Measurements from ENCODE around the gene ZNF813.
A peak's percentile ranks its signal among the peaks of the same experiment; 100 is the strongest.
"Not testable (repeated sequence)": the region's sequence is repeated elsewhere in the genome, so short reads cannot be mapped to it uniquely, and the experiment has no call there.

ZNF813 gene

GRCh38 chr19:53466726-53467484, 628 bp upstream of the ZNF813 start:
- H3K4me1 ChIP-seq (ENCODE audit: insufficient read depth, insufficient read length), result no peaks in the 10 kb centered on the region
- no peaks in the 10 kb centered on the region for H3K27me3 ChIP-seq (ENCODE audit: insufficient read depth, insufficient read length)
- H3K9me3 ChIP-seq (ENCODE audit: insufficient read depth, low read length), result no peaks in the 10 kb centered on the region
- H3K36me3 ChIP-seq (ENCODE audit: insufficient read depth, insufficient read length, low read length), result no peaks in the 10 kb centered on the region
- DNase-seq (ENCODE audit: low read depth, low spot score), result no peak
- H3K4me3 ChIP-seq (ENCODE audit: insufficient read length, low read depth), result peak overlapping the region; percentile 45
- TF ChIP-seq SUZ12 (IDR thresholded peaks at IDR 0.05; ENCODE audit: extremely low read depth, insufficient read depth, insufficient read length) (no peak), YY1 (IDR thresholded peaks at IDR 0.05; ENCODE audit: insufficient read depth, insufficient read length) (no peak), ZNF274 (IDR thresholded peaks at IDR 0.05; ENCODE audit: low read depth, low read length) (no peak)
- peak overlapping the region; percentile 10 for H3K9ac ChIP-seq (ENCODE audit: insufficient read length, low read depth)

DNA sequence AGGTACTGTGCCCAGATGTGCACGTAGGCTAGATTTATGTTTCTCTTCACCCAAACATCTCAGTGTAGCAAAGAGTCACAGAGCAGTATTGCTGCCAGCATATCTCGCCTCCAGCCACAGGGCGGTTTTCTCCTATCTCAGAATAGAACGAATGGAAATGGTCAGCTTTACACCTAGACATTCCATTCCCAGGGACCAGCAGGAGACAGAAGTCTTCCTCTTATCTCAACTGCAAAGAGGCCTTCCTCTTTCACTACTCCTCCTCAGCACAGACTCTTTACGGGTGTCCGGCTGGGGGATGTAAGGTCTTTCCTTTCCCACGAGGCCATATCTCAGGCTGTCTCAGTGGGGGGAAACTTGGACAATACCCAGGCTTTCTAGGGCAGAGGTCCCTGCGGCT, 1.1 kb downstream of the ZNF813 start:
- H3K9ac ChIP-seq (ENCODE audit: insufficient read length, low read depth); H3K27me3 ChIP-seq (ENCODE audit: insufficient read depth, insufficient read length); DNase-seq (ENCODE audit: low read depth, low spot score); H3K9me3 ChIP-seq (ENCODE audit: insufficient read depth, low read length); H3K4me1 ChIP-seq (ENCODE audit: insufficient read depth, insufficient read length); H3K36me3 ChIP-seq (ENCODE audit: insufficient read depth, insufficient read length, low read length): not testable (repeated sequence)
- H3K4me3 ChIP-seq (ENCODE audit: insufficient read length, low read depth), result peak overlapping the region; percentile 34

- Histone ChIP-seq H3K27me3 (ENCODE audit: insufficient read depth, insufficient read length) (no peaks in the 10 kb centered on the region), H3K9me3 (ENCODE audit: insufficient read depth, low read length) (no peaks in the 10 kb centered on the region)
- TF ChIP-seq YY1 (IDR thresholded peaks at IDR 0.05; ENCODE audit: insufficient read depth, insufficient read length), result no peak
- TF ChIP-seq SUZ12 (IDR thresholded peaks at IDR 0.05; ENCODE audit: extremely low read depth, insufficient read depth, insufficient read length), result no peak
- TF ChIP-seq ZNF274 (IDR thresholded peaks at IDR 0.05; ENCODE audit: low read depth, low read length), result no peak
Observed at GRCh38 chr19:53471916-53472315, 4.4 kb downstream of the ZNF813 start.

GRCh38 chr19:53474832-53475231, 7.3 kb downstream of the ZNF813 start:
- Histone ChIP-seq H3K36me3 (ENCODE audit: insufficient read depth, insufficient read length, low read length) (peaks cover 14% of the 10 kb centered on the region), H3K9me3 (ENCODE audit: insufficient read depth, low read length) (peaks cover 11% of the 10 kb centered on the region; the same call in 1 of the 2 replicates)
- H3K4me3 ChIP-seq (ENCODE audit: insufficient read length, low read depth); H3K27me3 ChIP-seq (ENCODE audit: insufficient read depth, insufficient read length); DNase-seq (ENCODE audit: low read depth, low spot score); H3K4me1 ChIP-seq (ENCODE audit: insufficient read depth, insufficient read length); H3K9ac ChIP-seq (ENCODE audit: insufficient read length, low read depth): not testable (repeated sequence)

More at GRCh38 chr19:53471916-53472315, 4.4 kb downstream of the ZNF813 start:
- Histone ChIP-seq H3K36me3 (ENCODE audit: insufficient read depth, insufficient read length, low read length) (no peaks in the 10 kb centered on the region), H3K4me1 (ENCODE audit: insufficient read depth, insufficient read length) (no peaks in the 10 kb centered on the region), H3K9ac (ENCODE audit: insufficient read length, low read depth) (no peak overlapping the region), H3K4me3 (ENCODE audit: insufficient read length, low read depth) (no peak overlapping the region)
- DNase-seq (ENCODE audit: low read depth, low spot score), result no peak

DNA sequence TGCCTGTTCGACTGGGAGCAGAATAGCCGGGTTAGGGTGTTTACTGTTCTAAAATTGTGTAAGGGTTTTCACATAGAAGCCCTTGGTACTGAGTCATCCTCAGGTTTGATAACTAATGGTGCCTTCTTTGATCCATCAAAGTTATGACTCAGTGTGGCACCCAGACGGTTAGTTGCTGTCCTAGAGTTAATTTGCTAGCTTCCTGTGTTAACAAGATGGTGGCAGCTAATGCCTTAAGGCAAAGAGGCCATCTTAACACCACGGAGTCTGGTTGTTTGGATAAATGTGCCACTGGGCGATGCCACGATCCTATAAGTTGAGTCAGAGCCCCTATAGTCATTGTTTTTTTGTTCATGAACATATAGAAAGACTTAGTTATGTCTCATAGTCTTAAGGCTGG, 7.9 kb downstream of the ZNF813 start:
- not testable (repeated sequence) for H3K9ac ChIP-seq (ENCODE audit: insufficient read length, low read depth); H3K4me1 ChIP-seq (ENCODE audit: insufficient read depth, insufficient read length); DNase-seq (ENCODE audit: low read depth, low spot score); H3K27me3 ChIP-seq (ENCODE audit: insufficient read depth, insufficient read length); H3K4me3 ChIP-seq (ENCODE audit: insufficient read length, low read depth)
- Histone ChIP-seq H3K9me3 (ENCODE audit: insufficient read depth, low read length) (peaks cover 18% of the 10 kb centered on the region), H3K36me3 (ENCODE audit: insufficient read depth, insufficient read length, low read length) (peaks cover 17% of the 10 kb centered on the region)

DNA sequence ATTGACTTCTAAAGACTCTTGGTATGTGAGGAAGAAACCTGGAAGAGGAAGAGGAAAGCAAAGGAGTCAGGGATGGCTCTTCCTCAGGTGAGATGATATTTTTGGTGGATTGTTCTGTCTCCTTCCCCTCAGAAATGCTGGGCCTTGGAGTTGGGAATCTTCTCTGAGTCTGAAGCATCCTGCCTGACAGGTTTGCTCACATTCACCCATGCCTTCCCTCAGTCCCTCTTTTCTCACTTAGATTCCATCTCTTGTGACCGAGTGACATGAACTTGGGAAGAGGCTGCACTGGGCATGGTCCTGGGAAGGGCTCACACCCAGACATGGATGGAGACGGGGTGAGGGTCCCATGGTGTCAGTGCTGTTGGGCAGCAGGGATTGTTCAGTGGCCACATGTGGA, 16.2 kb downstream of the ZNF813 start:
- not testable (repeated sequence) for H3K4me1 ChIP-seq (ENCODE audit: insufficient read depth, insufficient read length); DNase-seq (ENCODE audit: low read depth, low spot score); H3K27me3 ChIP-seq (ENCODE audit: insufficient read depth, insufficient read length); H3K4me3 ChIP-seq (ENCODE audit: insufficient read length, low read depth); H3K9ac ChIP-seq (ENCODE audit: insufficient read length, low read depth)
- peaks cover 34% of the 10 kb centered on the region for H3K36me3 ChIP-seq (ENCODE audit: insufficient read depth, insufficient read length, low read length)
- H3K9me3 ChIP-seq (ENCODE audit: insufficient read depth, low read length), result peaks cover 31% of the 10 kb centered on the region

DNA sequence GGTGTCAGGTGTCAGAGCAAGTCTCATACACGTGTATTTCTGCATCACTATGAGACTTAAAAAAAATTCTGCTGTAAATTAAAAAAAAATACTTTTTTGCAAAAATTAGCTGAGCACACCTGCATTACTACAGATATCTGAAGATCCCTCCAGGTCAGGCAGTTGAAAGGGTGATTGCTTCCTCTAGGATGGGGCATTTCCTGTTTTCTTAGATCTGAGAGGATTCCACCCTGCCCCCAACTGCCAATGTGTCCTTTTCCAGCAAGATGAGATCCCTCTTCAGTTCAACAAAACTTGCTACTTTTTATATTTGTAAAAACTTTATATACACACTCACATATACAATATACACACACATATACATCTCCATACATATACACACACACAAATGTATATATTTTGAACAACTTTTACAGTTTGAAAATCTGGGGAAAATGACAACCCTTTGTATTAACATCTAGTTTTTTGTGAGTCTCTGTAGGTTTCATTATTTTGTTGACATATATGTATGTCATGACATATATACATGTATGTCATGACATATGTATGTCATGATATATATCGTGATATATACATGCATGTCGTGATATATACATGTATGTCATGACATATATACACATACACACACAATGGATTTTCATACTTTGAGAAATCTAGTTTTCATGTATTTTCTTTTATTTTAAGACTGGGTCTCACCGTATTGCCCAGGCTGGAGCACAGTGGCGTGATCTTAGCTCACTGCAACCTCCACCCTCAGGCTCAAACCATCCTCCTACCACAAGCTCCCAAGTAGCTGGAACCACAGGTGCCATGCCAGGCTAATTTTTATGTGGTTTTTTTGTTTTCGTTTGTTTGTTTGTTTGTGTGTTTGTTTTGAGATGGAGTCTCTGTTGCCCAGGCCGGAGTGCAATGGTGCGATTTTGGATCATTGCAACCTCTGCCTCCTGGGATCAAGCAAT, 17.8 kb downstream of the ZNF813 start:
- DNase-seq (ENCODE audit: low read depth, low spot score), result no peak

More for the DNA sequence above, 17.8 kb downstream of the ZNF813 start:
- H3K9ac ChIP-seq (ENCODE audit: insufficient read length, low read depth), result no peak overlapping the region
- H3K4me1 ChIP-seq (ENCODE audit: insufficient read depth, insufficient read length), result no peaks in the 10 kb centered on the region
- no peaks in the 10 kb centered on the region for H3K27me3 ChIP-seq (ENCODE audit: insufficient read depth, insufficient read length)
- H3K9me3 ChIP-seq (ENCODE audit: insufficient read depth, low read length), result peaks cover 20% of the 10 kb centered on the region
- TF ChIP-seq ZNF274 (IDR thresholded peaks at IDR 0.05; ENCODE audit: low read depth, low read length), result no peak
- TF ChIP-seq YY1 (IDR thresholded peaks at IDR 0.05; ENCODE audit: insufficient read depth, insufficient read length), result no peak
- no peak for TF ChIP-seq SUZ12 (IDR thresholded peaks at IDR 0.05; ENCODE audit: extremely low read depth, insufficient read depth, insufficient read length)
- H3K4me3 ChIP-seq (ENCODE audit: insufficient read length, low read depth), result no peak overlapping the region
- H3K36me3 ChIP-seq (ENCODE audit: insufficient read depth, insufficient read length, low read length), result peaks cover 30% of the 10 kb centered on the region

Data from NT2/D1 (cell line).